Thoracic aorta (tissue), 2 donors: Measurements from ENCODE around the gene APBA3. TPM values are rescaled to one million over a fixed set of nuclear protein-coding genes. Genes with fewer than 3 reads are reported as not detected.

Experiments
- ATAC-seq: fragments of 150-250 bp; one replicate; pipeline ENCODE4 v1.8.0; 2017; ENCODE audit warnings: low read depth; ENCODE audit not compliant: insufficient number of reproducible peaks, low FRiP score
- DNase-seq: peaks from one replicate; pipeline ENCODE4 v3.0.0-alpha.2; 2020; ENCODE audit warnings: low spot score
- H3K27ac ChIP-seq, 2 donors: fragments of 200-600 bp; sonication (generic); 1 replicate in 1 of 2; 2 replicates in 1 of 2; pipeline ENCODE4 v1.5.1; 2016; ENCODE audit warnings: mild to moderate bottlenecking in 2 of 2, moderate library complexity in 2 of 2
- H3K27me3 ChIP-seq: fragments of 200-600 bp; sonication (generic); replicated peaks from 2 replicates; pipeline ENCODE4 v1.6.0; 2016; ENCODE audit warnings: mild to moderate bottlenecking; ENCODE audit not compliant: insufficient read depth
- H3K36me3 ChIP-seq: fragments of 200-600 bp; sonication (generic); one replicate; pipeline ENCODE4 v1.5.1; 2016
- H3K4me1 ChIP-seq, 2 donors: fragments of 200-600 bp; sonication (generic); 1 replicate in 1 of 2; 2 replicates in 1 of 2; pipeline versions ENCODE4 v1.5.1 to v1.6.0; 2016; ENCODE audit warnings: low read depth in 2 of 2, mild to moderate bottlenecking in 1 of 2; ENCODE audit not compliant: control insufficient read depth in 1 of 2
- H3K4me3 ChIP-seq: fragments of 200-600 bp; sonication (generic); 2 replicates; pipeline ENCODE4 v1.5.1; 2016; ENCODE audit warnings: mild to moderate bottlenecking
- H3K9me3 ChIP-seq: fragments of 200-600 bp; sonication (generic); 2 replicates; pipeline ENCODE4 v1.5.1; 2016
- CTCF ChIP-seq: fragments of 200-600 bp; sonication (generic); IDR thresholded peaks from one replicate; pipeline ENCODE4 v1.5.1; 2019; ENCODE audit warnings: antibody characterized with exemption
- total RNA-seq, 2 donors: library from RNA; depleted of rRNA; stranded (reverse); fragments of >200 nt; gene quantifications; one replicate each; pipeline versions ENCODE4 v1.1.0 to v1.2.3, GENCODE V29; 2016

The APBA3 gene
- total RNA-seq, 2 donors from 2014 or later, result 17.4 to 26.8 TPM

- Histone ChIP-seq H3K36me3 (no peaks in the 10 kb centered on the region), H3K9me3 (peaks cover 16% of the 10 kb centered on the region), H3K27me3 (no peaks in the 10 kb centered on the region), H3K27ac (no peak overlapping the region), H3K4me1 (no peaks in the 10 kb centered on the region), H3K4me3 (no peak overlapping the region)
- TF ChIP-seq CTCF, result no peak
- ATAC-seq (no peak), DNase-seq (no peak)
Measured at GRCh38 chr19:3782903-3783302, 21.4 kb upstream of the APBA3 start.

- no peaks in the 10 kb centered on the region for H3K4me1 ChIP-seq
- ATAC-seq (no peak), DNase-seq (no peak)
- no peak overlapping the region for H3K4me3 ChIP-seq
- H3K27me3 ChIP-seq, result no peaks in the 10 kb centered on the region
- peaks cover 16% of the 10 kb centered on the region for H3K9me3 ChIP-seq
- no peak overlapping the region for H3K27ac ChIP-seq
- H3K36me3 ChIP-seq, result no peaks in the 10 kb centered on the region
- no peak for TF ChIP-seq CTCF
Measured at GRCh38 chr19:3782330-3782729, 20.8 kb upstream of the APBA3 start.

DNA sequence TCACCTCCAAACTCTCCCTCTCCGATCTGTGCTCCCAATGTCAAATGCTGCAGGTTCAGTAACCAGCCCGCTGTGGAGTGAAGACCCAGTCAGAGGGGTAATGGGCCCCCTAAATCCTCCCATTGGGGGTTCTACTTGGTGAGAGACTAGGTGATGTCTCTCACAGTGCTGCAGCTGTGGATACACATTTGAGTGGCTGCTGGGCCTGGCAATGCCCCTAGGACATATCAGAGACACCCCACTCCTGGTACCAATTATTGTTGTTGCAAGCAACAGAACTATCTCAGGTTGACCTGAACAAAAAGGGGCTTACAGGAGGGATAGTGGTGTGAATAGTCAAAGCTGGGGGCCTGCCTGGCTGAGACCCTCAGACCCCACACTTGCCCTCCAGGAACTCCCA is 20.1 kb upstream of the APBA3 start:
- DNase-seq (no peak), ATAC-seq (no peak)
- Histone ChIP-seq H3K4me3 (no peak overlapping the region), H3K27ac (no peak overlapping the region), H3K36me3 (no peaks in the 10 kb centered on the region), H3K27me3 (no peaks in the 10 kb centered on the region), H3K4me1 (no peaks in the 10 kb centered on the region), H3K9me3 (peaks cover 16% of the 10 kb centered on the region)
- no peak for TF ChIP-seq CTCF

- DNase-seq (no peak), ATAC-seq (no peak)
- H3K9me3 ChIP-seq, result peaks cover 16% of the 10 kb centered on the region
- no peak overlapping the region for H3K27ac ChIP-seq
- H3K4me3 ChIP-seq, result no peak overlapping the region
- H3K36me3 ChIP-seq, result no peaks in the 10 kb centered on the region
- no peak for TF ChIP-seq CTCF
- H3K4me1 ChIP-seq, result no peaks in the 10 kb centered on the region
- no peaks in the 10 kb centered on the region for H3K27me3 ChIP-seq
Measured at GRCh38 chr19:3780786-3781304, 19.4 kb upstream of the APBA3 start.

DNA sequence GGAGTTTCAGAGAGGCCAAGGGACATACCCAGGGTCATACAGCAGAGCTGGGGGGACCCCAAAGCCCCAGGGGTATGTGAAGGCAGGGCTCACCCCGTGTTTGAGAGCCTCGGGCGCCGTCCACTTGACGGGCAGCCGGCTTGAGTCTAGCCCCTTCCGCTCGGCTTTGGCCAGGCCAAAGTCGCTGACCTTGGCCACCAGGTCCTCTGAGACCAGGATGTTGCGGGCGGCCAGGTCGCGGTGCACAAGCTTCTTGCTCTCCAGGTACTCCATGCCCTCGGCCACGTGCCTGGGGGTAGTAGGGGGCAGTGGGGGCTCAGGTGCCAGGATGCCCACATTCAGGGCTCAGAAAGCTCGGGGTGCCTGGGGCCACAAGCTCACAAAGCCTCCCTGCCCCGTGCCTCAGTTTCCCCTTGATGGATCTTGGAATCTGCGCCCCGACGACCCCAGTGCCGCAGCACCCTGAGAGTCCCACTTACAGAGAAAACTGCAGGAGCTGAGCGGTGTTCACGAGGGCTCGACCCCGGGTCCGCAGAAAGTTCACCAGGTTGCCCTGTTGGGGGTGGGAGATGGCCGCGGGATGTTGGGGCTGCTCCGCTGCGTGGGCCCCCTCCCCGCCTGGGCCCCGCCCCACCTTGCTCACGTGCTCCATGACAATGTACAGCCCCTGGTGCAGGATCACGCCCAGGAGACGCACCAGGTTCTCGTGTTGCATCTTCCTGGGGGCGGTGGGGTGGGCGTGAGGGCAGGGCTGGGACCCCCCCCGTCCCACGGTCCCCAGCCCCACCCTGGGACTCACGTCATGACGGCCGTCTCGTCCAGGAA is 17.6 kb upstream of the APBA3 start:
- no peaks in the 10 kb centered on the region for H3K27me3 ChIP-seq
- TF ChIP-seq CTCF, result no peak
- H3K27ac ChIP-seq, result no peak overlapping the region
- H3K9me3 ChIP-seq, result peaks cover 16% of the 10 kb centered on the region
- no peaks in the 10 kb centered on the region for H3K36me3 ChIP-seq
- DNase-seq (no peak), ATAC-seq (no peak)
- H3K4me1 ChIP-seq, result no peaks in the 10 kb centered on the region
- H3K4me3 ChIP-seq, result no peak overlapping the region
